Right kidney (tissue), 1 donor: ENCODE data around the gene CYP4F12.

ENCODE experiments used
- DNase-seq: peaks from one replicate; pipeline ENCODE4 v3.0.0-alpha.2; 2016

CYP4F12 gene

DNA sequence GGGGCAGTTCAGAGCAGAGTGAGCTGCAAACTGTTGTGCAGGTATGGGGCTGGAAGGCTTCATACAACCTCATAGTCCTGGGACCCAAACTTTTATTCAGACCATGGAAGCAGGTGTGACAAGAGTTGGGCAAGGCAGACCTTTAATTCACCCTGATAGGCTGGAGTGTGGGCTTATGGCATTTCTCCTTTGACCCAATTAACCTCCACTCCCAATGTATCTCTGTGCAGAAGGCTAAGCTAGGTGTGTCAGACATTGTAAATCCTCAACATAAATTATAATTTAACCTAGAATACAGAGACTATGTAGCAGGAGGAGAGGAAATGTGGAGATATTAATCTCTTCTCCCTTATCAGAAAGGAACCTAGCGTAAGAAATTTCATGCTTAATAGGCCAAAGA, 42.8 kb downstream of the CYP4F12 start:
- DNase-seq, result no peak

DNA sequence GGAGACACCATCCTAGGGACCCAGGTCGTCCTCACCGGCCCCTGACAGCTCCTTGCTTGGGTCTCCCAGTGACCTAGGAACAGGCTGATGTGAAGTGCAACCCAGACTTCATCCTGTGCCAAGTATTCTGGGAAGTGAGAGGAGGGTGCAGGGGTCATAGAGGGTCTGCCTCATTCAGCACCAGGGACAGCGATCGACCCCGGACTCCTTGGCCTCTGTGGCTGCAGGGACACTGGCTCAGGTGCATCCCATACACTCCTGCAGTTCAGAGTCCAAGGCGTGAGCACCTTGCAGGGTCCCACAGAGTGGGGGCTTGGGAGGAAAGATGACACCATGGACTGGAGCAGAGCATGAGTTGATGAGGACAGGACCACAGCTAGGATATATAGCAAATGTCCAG, 44.9 kb downstream of the CYP4F12 start:
- DNase-seq, result no peak

DNA sequence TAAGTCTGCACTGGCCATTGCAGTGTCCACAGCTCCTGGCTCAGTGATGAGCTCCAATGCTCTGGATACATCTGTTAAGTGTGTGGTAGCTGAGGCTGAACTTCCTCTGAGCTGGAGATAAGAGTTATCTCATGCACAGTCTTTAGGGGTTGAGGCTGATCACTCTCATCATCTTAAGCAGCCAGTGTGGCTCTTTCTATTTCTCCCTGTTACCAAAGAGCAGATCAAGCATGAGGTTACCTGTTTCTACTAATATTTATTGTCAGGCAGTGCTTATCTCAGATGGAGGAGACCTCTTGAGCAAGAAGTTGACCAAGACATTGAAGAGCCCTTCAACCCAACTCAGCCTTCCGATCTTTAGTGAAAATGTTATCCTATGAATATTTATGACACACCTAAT, 48.4 kb downstream of the CYP4F12 start:
- DNase-seq, result no peak

DNA sequence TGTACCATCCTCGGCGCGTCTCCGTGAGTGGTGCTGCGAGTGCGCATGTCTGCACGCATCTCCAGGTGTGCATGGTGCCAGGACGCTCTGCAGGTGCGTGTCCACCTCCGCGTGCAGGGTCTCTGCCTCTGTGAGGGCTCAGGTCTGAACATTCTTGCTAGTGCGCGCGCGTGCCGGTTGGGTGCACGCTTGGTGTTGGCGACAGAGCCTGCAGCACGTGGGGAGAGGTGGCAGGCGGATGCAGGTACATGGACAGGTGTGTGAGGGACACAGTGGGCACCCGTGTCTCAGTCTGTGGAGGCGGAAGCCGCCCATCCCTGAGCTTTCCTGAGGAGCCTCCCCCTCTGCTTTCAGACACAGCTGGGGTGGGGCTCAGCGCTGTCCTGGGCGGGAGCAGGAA, 50.1 kb downstream of the CYP4F12 start:
- no peak for DNase-seq

DNA sequence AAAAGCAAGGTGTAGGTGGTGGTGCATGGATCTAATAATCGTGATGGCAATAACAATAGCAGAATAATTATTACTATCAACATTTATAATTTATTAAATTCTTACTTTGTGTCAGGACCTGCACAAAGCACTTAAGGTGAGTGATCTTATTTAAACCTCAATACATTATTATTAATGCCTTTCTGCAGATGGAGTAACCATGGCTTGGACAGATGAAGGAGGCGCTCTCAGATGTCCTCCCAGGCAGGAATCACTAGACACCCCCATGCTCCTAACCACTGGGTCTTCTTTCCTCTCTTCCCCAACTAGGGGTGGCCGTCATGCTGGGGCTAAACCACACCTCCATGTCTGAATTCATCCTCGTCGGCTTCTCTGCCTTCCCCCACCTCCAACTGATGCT, 54.8 kb downstream of the CYP4F12 start, which contains the start of gene OR10H2:
TSS of gene OR10H2 (plus strand) at position 301 of the 400 bp plus-strand sequence. CDS start at position 321, 20 bp downstream.
- DNase-seq, result no peak

DNA sequence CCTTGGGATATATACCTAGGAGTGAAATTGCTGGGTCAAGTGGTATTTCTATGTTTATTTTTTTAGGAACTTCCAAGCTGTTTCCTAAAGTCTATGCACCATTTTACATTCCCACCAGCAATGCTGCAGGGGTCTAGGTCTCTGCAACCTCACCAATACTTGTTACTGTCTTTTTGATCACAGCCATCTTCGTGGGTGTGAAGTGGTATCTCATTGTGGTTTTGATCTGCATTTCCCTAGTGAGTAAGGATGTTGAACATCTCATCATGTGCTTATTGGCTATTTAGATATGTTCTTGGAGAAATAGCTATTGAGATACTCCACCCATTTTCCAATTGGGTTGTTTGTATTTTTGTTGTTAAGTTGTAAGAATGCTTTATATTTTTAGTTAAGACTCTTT, 57.7 kb downstream of the CYP4F12 start:
- no peak for DNase-seq

DNA sequence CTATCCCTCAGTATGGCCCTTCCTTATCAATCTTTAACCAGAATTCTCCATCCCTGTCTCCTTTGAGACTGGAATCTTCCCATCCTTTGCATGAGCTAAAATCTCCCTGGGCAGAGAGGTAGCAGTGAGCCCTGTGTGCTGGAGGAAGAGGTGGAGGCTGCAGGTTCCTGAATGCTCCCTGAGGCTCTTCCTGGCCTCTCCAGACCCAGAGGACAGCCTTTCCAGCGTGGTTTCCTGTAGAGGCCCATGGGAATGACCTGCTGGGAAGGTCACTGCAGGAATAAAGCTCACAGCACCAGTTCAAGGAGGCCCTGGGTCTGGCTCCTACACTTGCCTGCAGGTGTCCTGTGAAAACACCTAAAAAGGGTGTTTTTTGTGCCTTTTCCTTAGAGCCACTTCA, 59.5 kb downstream of the CYP4F12 start:
- DNase-seq, result no peak

DNA sequence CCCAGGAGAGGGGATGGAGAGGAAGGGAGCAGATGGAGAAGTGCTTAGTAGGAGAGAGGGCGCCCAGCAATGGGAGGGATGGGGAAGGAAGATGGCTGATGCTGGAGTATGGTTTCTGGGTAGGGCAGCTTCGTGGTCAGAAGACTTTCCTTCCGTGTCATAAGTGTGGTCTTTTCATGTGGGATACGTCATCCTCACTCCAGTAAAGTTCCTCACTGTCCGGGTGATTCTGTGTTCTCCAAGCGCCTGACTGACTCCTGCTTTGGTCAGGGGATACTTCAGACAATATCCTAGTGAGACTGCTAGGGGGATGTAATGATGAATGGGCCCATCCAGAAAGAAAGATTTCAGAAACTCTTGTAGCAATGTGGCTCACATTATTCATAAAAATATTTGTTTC, 61.0 kb downstream of the CYP4F12 start:
- no peak for DNase-seq

DNA sequence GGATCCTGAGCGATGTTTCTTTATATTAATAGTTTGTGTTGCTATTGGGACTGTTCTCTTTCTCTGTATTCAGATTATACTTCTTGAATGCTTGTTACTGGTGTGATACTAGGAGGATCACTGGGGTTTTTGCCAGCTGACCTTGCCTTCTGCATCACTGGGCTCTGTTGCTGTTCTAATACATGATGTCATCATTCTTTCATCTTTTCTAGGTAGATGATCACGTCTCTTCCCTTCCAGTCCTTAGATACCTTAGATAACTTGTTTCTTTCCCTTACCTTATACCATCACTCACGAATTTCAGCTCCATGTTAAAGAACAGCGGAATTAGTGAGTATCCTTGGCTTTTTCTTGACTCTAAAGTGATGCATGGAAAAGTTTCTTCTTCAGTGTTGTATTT, 64.8 kb downstream of the CYP4F12 start, which contains the start of gene OR10H3:
TSS of gene OR10H3 (plus strand) at position 264 of the 400 bp plus-strand sequence. CDS start 3,408 bp downstream, outside the sequence.
- DNase-seq, result no peak

DNA sequence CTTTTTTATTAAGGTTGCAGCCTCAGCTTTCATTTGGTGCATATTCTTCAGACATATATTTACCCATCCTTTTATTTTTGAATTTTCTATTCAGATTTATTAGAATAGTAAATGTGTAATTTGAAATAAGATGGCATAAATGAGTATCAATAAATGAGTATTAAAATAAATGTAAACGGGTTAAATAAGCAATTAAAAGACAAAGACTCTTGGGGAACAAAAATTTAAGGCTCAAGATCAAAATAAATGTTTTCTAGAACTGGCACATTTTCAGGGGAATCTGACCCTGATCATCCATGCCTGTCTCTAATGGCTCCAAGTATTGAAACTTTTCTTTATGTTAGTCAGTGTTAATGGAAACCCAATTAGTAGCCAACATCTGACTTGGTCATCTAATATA, 67.9 kb downstream of the CYP4F12 start:
- DNase-seq, result no peak
